T-helper 9 cell (primary cell): ENCODE results near the gene B4GALNT1.
"Not testable (repeated sequence)": the region's sequence is repeated elsewhere in the genome, so short reads cannot be mapped to it uniquely, and the experiment has no call there.

Experiments
- DNase-seq: peaks from one replicate; pipeline ENCODE4 v3.0.0-alpha.2; 2020
- total RNA-seq, 2 donors: gene quantifications; one replicate each; lab custom pipeline; 2026; lab: John Stamatoyannopoulos, UW

B4GALNT1 gene
- 0 reads per million in 2 donors for total RNA-seq

- DNase-seq: peak; percentile 53
Measured at GRCh38 chr12:57632958-57633840, at the start of gene B4GALNT1. Gene B4GALNT1, minus strand, starts transcription at chr12:57633201. Its CDS starts 1,069 bp downstream, at chr12:57632132.

- no peak for DNase-seq
Measured at GRCh38 chr12:57679697-57680096, 46.7 kb upstream of the B4GALNT1 start.

- not testable (repeated sequence) for DNase-seq
Measured at GRCh38 chr12:57677947-57678346, 44.9 kb upstream of the B4GALNT1 start.

- no peak for DNase-seq
Measured at GRCh38 chr12:57674691-57675090, 41.7 kb upstream of the B4GALNT1 start.

GRCh38 chr12:57672801-57673200, 39.8 kb upstream of the B4GALNT1 start:
- no peak for DNase-seq

GRCh38 chr12:57671811-57672210, 38.8 kb upstream of the B4GALNT1 start:
- not testable (repeated sequence) for DNase-seq

- DNase-seq: not testable (repeated sequence)
Measured at GRCh38 chr12:57669691-57670090, 36.7 kb upstream of the B4GALNT1 start.

- no peak for DNase-seq
Measured at GRCh38 chr12:57666897-57667296, 33.9 kb upstream of the B4GALNT1 start.

GRCh38 chr12:57665066-57665820, 32.2 kb upstream of the B4GALNT1 start:
- not testable (repeated sequence) for DNase-seq

GRCh38 chr12:57661376-57661775, 28.4 kb upstream of the B4GALNT1 start:
- DNase-seq: no peak

- no peak for DNase-seq
Measured at GRCh38 chr12:57658890-57659289, 25.9 kb upstream of the B4GALNT1 start.

GRCh38 chr12:57657744-57658143, 24.7 kb upstream of the B4GALNT1 start:
- DNase-seq: no peak

GRCh38 chr12:57656408-57656807, 23.4 kb upstream of the B4GALNT1 start:
- DNase-seq: not testable (repeated sequence)

- no peak for DNase-seq
Measured at GRCh38 chr12:57655541-57656240, 22.7 kb upstream of the B4GALNT1 start.

GRCh38 chr12:57654042-57654441, 21.0 kb upstream of the B4GALNT1 start:
- DNase-seq: no peak

GRCh38 chr12:57646659-57647049, 13.7 kb upstream of the B4GALNT1 start:
- DNase-seq: not testable (repeated sequence)

- not testable (repeated sequence) for DNase-seq
Measured at GRCh38 chr12:57645990-57646658, 13.1 kb upstream of the B4GALNT1 start.

GRCh38 chr12:57641699-57642442, 8.9 kb upstream of the B4GALNT1 start:
- no peak for DNase-seq

GRCh38 chr12:57640175-57641042, 7.4 kb upstream of the B4GALNT1 start:
- no peak for DNase-seq

- DNase-seq: no peak
Measured at GRCh38 chr12:57638096-57638495, 5.1 kb upstream of the B4GALNT1 start.

GRCh38 chr12:57637364-57637763, 4.4 kb upstream of the B4GALNT1 start:
- no peak for DNase-seq
